Erythroblast (primary cell): ENCODE data around the gene CALCB.

ENCODE experiments used
- GATA1 ChIP-seq: IDR thresholded peaks from 2 replicates; pipeline ENCODE4 v1.6.1; 2011; ENCODE audit warnings: low read depth, mild to moderate bottlenecking, control low read depth, low read length, moderate library complexity
- POLR2A ChIP-seq: IDR thresholded peaks from 2 replicates; pipeline ENCODE4 v1.6.1; 2011; ENCODE audit warnings: mild to moderate bottlenecking, low read length

GRCh38 chr11:15107730-15108515 lies 34.5 kb downstream of the CALCB start:
- TF ChIP-seq POLR2A = no peak
- TF ChIP-seq GATA1 = no peak
